HG03135 (cell line): ENCODE results near the gene USP17L10.
"Not testable (repeated sequence)": the region's sequence is repeated elsewhere in the genome, so short reads cannot be mapped to it uniquely, and the experiment has no call there.

Source experiments
- ATAC-seq: cut with Tn5 transposase; IDR thresholded peaks from one replicate; pipeline ENCODE4 v1.9.1; 2021; ENCODE audit warnings: mild to moderate bottlenecking, moderate library complexity; ENCODE audit not compliant: unreplicated experiment

USP17L10 gene

GRCh38 chr4:9210357-9210756 lies at the start of gene USP17L10:
Gene USP17L10, plus strand, starts transcription at chr4:9210657. Its CDS starts 0 bp downstream, at chr4:9210657.
- not testable (repeated sequence) for ATAC-seq

DNA sequence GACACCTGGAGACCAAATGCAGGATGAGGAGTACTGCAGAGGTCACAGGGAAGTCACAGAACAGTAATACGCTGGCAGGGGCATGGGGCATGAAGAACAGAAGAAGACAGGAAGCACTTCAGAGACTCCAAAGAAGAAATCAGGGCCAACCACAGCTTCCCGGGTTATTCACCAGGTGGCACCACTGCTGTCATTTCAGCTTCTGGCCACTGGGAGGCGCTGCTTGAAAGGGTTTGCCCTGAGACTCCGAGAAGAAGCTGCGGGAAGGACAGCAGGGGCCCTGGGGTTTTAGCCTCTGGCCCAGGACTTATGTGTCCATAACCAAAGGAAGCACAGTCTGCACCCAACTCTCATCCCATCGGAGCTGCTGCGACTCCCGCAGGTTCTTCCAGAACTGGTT lies 44.5 kb upstream of the USP17L10 start:
- not testable (repeated sequence) for ATAC-seq

DNA sequence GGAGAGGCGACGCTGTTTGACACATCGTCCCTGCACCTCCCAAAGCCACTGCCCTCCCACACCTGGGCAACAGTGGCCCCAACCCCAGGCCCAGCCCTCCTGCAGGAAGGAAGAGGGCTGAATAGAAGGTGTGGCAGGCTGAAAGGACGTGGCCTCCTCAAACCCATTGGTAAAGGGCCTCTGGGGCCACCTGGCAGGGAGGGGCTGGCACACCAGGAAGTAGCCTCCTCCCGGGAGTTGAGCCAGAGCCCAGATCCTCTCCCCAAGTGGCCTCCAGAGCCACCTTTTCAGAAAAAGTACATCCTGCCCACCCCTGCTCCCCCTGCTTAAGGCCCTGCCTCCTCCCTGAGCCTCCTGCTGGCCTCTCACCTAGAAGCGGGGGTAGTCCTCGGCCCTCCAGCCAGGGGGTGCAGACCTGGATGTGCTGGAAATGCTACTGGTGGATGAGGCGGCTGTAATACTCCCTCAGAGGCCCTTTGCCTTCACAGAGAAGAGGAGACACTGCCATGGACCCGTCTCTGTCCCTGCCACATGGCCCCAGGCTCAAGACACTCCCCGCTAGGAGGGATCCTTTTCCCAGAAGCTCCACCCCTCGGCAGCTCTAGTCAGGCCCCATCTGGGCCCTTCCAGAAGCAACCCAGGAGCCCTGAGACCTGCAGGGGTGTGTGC lies 40.5 kb upstream of the USP17L10 start, which contains the start of gene FAM90A26:
Gene FAM90A26 (plus strand): TSS at position 619 of the 669 bp plus-strand sequence. CDS start 2,764 bp downstream, outside the sequence.
- not testable (repeated sequence) for ATAC-seq

- not testable (repeated sequence) for ATAC-seq
These were observed 4.2 kb downstream of the USP17L10 start for GRCh38 chr4:9214701-9215100.

- ATAC-seq: not testable (repeated sequence)
These were observed 4.6 kb downstream of the USP17L10 start, which contains the start of gene USP17L11 for GRCh38 chr4:9215105-9215504. Gene USP17L11, plus strand, starts transcription at chr4:9215405. Its CDS starts 0 bp downstream, at chr4:9215405.

GRCh38 chr4:9219852-9220251 lies 9.4 kb downstream of the USP17L10 start, which contains the start of gene USP17L12:
Gene USP17L12, plus strand, starts transcription at chr4:9220152. Its CDS starts 0 bp downstream, at chr4:9220152.
- ATAC-seq: not testable (repeated sequence)

- ATAC-seq: not testable (repeated sequence)
These were observed 14.1 kb downstream of the USP17L10 start, which contains the start of gene USP17L13 for GRCh38 chr4:9224596-9224995. Gene USP17L13, plus strand, starts transcription at chr4:9224896. Its CDS starts 0 bp downstream, at chr4:9224896.

DNA sequence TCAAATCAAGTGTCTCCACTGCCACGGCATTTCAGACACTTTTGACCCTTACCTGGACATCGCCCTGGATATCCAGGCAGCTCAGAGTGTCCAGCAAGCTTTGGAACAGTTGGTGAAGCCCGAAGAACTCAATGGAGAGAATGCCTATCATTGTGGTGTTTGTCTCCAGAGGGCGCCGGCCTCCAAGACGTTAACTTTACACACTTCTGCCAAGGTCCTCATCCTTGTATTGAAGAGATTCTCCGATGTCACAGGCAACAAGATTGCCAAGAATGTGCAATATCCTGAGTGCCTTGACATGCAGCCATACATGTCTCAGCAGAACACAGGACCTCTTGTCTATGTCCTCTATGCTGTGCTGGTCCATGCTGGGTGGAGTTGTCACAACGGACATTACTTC lies 19.8 kb downstream of the USP17L10 start:
- ATAC-seq: not testable (repeated sequence)

DNA sequence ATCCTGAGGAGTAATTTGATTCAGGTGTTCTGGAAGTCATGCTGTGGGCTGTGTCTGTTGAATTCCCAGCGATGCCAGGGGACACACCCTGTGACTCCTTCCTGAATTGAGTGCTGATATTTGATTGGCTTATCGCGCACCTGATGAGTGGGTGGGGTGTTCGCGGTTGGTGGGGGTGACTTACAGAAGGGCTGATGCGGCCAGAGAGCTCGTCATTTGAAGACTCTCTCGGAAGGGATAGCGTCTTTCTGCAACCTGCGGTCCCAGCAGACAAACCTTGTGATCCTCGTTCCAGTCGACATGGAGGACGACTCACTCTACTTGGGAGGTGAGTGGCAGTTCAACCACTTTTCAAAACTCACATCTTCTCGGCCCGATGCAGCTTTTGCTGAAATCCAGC lies 23.6 kb downstream of the USP17L10 start, which contains the start of gene USP17L15:
Gene USP17L15 (plus strand): TSS at position 301 of the 400 bp plus-strand sequence. CDS start 0 bp downstream, at position 301.
- not testable (repeated sequence) for ATAC-seq

DNA sequence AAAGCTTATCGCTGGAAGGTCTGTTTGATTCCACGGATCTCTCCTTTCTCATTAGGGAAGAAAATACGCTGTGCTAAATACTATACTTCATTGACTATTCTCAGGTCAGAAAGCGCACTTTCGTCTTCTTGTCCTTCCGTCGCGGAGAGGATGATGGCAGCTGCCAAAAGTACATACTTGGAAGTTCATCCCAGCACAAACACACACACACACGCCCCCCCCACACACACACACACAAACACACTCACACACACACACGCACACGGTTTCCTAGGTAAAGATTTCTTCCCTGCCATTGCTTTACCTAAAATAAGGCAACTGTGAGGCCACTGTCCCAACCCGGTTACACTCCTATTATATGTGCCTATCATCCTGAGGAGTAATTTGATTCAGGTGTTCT lies 28.0 kb downstream of the USP17L10 start:
- not testable (repeated sequence) for ATAC-seq

GRCh38 chr4:9243579-9243978 lies 33.1 kb downstream of the USP17L10 start, which contains the start of gene USP17L17:
Gene USP17L17, plus strand, starts transcription at chr4:9243879. Its CDS starts 0 bp downstream, at chr4:9243879.
- ATAC-seq: not testable (repeated sequence)

DNA sequence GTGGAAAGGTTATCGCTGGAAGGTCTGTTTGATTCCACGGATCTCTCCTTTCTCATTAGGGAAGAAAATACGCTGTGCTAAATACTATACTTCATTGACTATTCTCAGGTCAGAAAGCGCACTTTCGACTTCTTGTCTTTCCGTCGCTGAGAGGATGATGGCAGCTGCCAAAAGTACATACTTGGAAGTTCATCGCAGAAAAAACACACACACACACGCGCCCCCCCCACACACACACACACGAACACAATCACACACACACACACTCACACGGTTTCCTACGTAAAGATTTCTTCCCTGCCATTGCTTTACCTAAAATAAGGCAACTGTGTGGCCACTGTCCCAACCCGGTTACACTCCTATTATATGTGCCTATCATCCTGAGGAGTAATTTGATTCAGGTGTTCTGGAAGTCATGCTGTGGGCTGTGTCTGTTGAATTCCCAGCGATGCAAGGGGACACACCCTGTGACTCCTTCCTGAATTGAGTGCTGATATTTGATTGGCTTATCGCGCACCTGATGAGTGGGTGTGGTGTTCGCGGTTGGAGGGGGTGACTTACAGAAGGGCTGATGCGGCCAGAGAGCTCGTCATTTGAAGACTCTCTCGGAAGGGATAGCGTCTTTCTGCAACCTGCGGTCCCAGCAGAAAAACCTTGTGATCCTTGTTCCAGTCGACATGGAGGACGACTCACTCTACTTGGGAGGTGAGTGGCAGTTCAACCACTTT lies 37.7 kb downstream of the USP17L10 start, which contains the start of gene USP17L18:
Gene USP17L18 (plus strand): TSS at position 678 of the 728 bp plus-strand sequence. CDS start 0 bp downstream, at position 678.
- ATAC-seq: not testable (repeated sequence)

- not testable (repeated sequence) for ATAC-seq
These were observed 42.6 kb downstream of the USP17L10 start, which contains the start of gene USP17L19 for GRCh38 chr4:9253078-9253477. Gene USP17L19, plus strand, starts transcription at chr4:9253378. Its CDS starts 0 bp downstream, at chr4:9253378.

- not testable (repeated sequence) for ATAC-seq
These were observed 47.4 kb downstream of the USP17L10 start, which contains the start of gene USP17L20 for GRCh38 chr4:9257824-9258223. Gene USP17L20, plus strand, starts transcription at chr4:9258124. Its CDS starts 0 bp downstream, at chr4:9258124.
